A549 (cell line): Measurements from ENCODE around the gene RIMKLA.
A peak's percentile ranks its signal among the peaks of the same experiment; 100 is the strongest.

ENCODE experiments used
- GATA3 ChIP-seq: IDR thresholded peaks from 2 replicates; pipeline ENCODE4 v1.6.1; 2012; ENCODE audit warnings: borderline replicate concordance
- MAFK ChIP-seq: fragments of 450-650 bp; IDR thresholded peaks from 2 replicates; pipeline ENCODE4 v1.6.1; 2014; ENCODE audit not compliant: partially characterized antibody
- POLR2A ChIP-seq: IDR thresholded peaks from 2 replicates; pipeline ENCODE4 v1.6.1; 2012; ENCODE audit warnings: mild to moderate bottlenecking, low read length
- TF ChIP-seq, protein P1 (sequence below): fragments of 150-350 bp; IDR thresholded peaks from 2 replicates; pipeline ENCODE4 v1.6.1; 2014; ENCODE audit warnings: low read depth, mild to moderate bottlenecking, low read length
- TF ChIP-seq, protein P2 (sequence below): fragments of >200 bp; sonication (Bioruptor Twin); formaldehyde crosslinking; IDR thresholded peaks from 3 replicates; pipeline ENCODE4 v1.5.1; 2016

DNA sequence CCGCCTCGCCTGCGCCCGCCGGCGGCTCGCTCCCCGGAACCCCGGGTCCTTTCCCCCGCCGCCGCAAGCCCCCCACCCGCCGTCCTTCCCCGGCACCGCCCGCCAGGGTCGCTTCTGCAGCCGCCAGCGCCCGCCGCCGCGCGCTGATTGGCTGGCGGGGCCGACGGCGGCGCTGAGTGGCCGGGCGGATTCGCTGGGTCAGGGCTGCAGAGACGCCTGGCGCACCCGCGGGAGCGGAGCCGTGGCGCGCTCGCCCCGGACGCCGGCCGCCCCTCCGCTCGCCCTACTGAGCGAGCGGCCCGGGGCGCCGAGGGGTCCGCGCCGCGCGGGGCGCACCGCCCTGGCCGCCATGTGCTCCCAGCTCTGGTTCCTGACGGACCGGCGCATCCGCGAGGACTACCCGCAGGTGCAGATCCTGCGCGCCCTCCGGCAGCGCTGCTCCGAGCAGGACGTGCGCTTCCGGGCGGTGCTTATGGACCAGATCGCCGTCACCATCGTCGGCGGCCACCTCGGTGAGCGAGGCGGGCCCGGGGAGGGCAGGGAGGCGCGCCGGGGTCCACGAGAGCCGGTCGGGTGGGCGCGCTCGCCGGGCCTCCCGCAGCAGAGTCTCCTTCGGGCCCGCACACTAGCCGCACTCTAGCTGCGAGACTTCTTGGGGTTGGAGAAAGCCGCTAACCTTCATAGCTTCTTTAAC, at the start of gene RIMKLA:
- TF ChIP-seq, protein P1, sequence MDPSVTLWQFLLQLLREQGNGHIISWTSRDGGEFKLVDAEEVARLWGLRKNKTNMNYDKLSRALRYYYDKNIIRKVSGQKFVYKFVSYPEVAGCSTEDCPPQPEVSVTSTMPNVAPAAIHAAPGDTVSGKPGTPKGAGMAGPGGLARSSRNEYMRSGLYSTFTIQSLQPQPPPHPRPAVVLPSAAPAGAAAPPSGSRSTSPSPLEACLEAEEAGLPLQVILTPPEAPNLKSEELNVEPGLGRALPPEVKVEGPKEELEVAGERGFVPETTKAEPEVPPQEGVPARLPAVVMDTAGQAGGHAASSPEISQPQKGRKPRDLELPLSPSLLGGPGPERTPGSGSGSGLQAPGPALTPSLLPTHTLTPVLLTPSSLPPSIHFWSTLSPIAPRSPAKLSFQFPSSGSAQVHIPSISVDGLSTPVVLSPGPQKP: no peak
- TF ChIP-seq, protein P2, sequence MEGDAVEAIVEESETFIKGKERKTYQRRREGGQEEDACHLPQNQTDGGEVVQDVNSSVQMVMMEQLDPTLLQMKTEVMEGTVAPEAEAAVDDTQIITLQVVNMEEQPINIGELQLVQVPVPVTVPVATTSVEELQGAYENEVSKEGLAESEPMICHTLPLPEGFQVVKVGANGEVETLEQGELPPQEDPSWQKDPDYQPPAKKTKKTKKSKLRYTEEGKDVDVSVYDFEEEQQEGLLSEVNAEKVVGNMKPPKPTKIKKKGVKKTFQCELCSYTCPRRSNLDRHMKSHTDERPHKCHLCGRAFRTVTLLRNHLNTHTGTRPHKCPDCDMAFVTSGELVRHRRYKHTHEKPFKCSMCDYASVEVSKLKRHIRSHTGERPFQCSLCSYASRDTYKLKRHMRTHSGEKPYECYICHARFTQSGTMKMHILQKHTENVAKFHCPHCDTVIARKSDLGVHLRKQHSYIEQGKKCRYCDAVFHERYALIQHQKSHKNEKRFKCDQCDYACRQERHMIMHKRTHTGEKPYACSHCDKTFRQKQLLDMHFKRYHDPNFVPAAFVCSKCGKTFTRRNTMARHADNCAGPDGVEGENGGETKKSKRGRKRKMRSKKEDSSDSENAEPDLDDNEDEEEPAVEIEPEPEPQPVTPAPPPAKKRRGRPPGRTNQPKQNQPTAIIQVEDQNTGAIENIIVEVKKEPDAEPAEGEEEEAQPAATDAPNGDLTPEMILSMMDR: no peak
- TF ChIP-seq MAFK (no peak), POLR2A (peak; percentile 48), GATA3 (no peak)
